Lower leg skin (tissue), 3 donors: ENCODE measurements around the gene TGM1.

ENCODE experiments used
- POLR2A ChIP-seq, 2 donors: fragments of 450-650 bp; IDR thresholded peaks; one replicate each; pipeline ENCODE4 v1.6.1; 2016 to 2017; ENCODE audit warnings: antibody characterized with exemption in 2 of 2, mild to moderate bottlenecking in 1 of 2, moderate library complexity in 1 of 2
- TF ChIP-seq, protein P1 (sequence below), 3 donors: fragments of 450-650 bp; IDR thresholded peaks; one replicate each; pipeline ENCODE4 v1.5.1; 2016; ENCODE audit warnings: antibody characterized with exemption in 3 of 3, mild to moderate bottlenecking in 3 of 3, moderate library complexity in 2 of 3

DNA sequence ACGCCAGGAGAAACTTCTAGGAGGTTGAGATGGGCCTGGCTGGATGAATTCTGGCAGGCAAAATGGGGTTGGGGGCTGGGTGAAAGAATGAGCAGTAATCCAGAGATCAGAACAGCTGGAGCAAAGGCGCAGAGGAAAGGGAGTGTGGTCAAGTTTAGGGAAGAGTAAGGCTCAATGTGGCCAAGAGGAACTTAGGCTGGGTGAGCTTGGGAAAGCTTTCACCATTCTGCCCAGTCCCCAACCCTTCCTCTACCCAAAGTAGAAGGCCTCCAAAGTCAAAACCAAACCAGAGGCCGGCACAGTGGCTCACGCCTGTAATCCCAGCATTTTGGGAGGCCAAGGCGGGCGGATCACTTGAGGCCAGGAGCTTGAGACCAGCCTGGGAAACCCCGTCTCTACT is 18.7 kb upstream of the TGM1 start:
- TF ChIP-seq POLR2A (IDR thresholded peaks at IDR 0.05) = no peak
- TF ChIP-seq, protein P1, sequence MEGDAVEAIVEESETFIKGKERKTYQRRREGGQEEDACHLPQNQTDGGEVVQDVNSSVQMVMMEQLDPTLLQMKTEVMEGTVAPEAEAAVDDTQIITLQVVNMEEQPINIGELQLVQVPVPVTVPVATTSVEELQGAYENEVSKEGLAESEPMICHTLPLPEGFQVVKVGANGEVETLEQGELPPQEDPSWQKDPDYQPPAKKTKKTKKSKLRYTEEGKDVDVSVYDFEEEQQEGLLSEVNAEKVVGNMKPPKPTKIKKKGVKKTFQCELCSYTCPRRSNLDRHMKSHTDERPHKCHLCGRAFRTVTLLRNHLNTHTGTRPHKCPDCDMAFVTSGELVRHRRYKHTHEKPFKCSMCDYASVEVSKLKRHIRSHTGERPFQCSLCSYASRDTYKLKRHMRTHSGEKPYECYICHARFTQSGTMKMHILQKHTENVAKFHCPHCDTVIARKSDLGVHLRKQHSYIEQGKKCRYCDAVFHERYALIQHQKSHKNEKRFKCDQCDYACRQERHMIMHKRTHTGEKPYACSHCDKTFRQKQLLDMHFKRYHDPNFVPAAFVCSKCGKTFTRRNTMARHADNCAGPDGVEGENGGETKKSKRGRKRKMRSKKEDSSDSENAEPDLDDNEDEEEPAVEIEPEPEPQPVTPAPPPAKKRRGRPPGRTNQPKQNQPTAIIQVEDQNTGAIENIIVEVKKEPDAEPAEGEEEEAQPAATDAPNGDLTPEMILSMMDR (IDR thresholded peaks at IDR 0.05) = no peak
